AG04449 (cell line): ENCODE data around the gene TMEM140.
"Not testable (repeated sequence)": the region's sequence is repeated elsewhere in the genome, so short reads cannot be mapped to it uniquely, and the experiment has no call there.

Experiments used
- CTCF ChIA-PET: fragments of 350-600 bp; formaldehyde crosslinking; extraction: SDS; loops from one replicate; lab custom pipeline; 2021; ENCODE audit warnings: antibody characterized with exemption; lab: Yijun Ruan, JAX
- POLR2A ChIA-PET: fragments of 400-600, 350-600 bp; formaldehyde crosslinking; extraction: SDS; loops from one replicate; lab custom pipeline; 2020; ENCODE audit warnings: antibody characterized with exemption, inconsistent platforms; lab: Yijun Ruan, JAX
- DNase-seq: peaks from one replicate; pipeline ENCODE4 v3.0.0-alpha.2; 2010; ENCODE audit warnings: low read depth, low spot score
- H3K4me3 ChIP-seq: 2 replicates; pipeline ENCODE4 v1.5.1; 2011; ENCODE audit warnings: low read depth, mild to moderate bottlenecking, control low read depth, low read length
- CTCF ChIP-seq: IDR thresholded peaks from one replicate; pipeline ENCODE4 v1.5.1; 2011; ENCODE audit warnings: mild to moderate bottlenecking, moderate library complexity, low read length, control low read depth, inconsistent platforms; ENCODE audit not compliant: insufficient read depth; ENCODE audit errors: missing control alignments

The TMEM140 gene

GRCh38 chr7:135169964-135170273 is 22.0 kb downstream of the TMEM140 start:
- H3K4me3 ChIP-seq: peak overlapping the region; percentile 73
- POLR2A ChIA-PET: interaction anchor here (0.6 kb wide), 1 partner anchor 184 kb away, joined by 3 read pairs; the partner anchor contains the start of gene AGBL3
- CTCF ChIA-PET: interaction anchor here (1.2 to 3.3 kb wide), 8 partner anchors 10 to 737 kb away, joined by 3 to 29 read pairs (median 6); partner anchors contain the start of gene WDR91
- TF ChIP-seq CTCF: no peak
- no peak for DNase-seq

GRCh38 chr7:135170274-135170997 is 22.6 kb downstream of the TMEM140 start, which contains the start of gene CYREN:
CYREN (minus strand) TSS chr7:135170707; CDS start chr7:135168922, 1,785 bp downstream.
- CTCF ChIA-PET: interaction anchor here (1.1 to 3.3 kb wide), 19 partner anchors 8 to 738 kb away, joined by 3 to 29 read pairs (median 5); partner anchors contain the start of genes AGBL3 and WDR91
- peak; percentile 91 for TF ChIP-seq CTCF
- peak within 1 kb of the TSS; percentile 73 for H3K4me3 ChIP-seq
- peak; percentile 46 for DNase-seq
- POLR2A ChIA-PET: interaction anchor here (0.7 to 1.2 kb wide), 4 partner anchors 10 to 480 kb away, joined by 3 read pairs; partner anchors contain the start of gene AGBL3

- not testable (repeated sequence) for DNase-seq
- H3K4me3 ChIP-seq: peak overlapping the region; percentile 73
- CTCF ChIA-PET: interaction anchor here (1.1 to 3.3 kb wide), 15 partner anchors 9 to 542 kb away, joined by 3 to 29 read pairs (median 5); partner anchors contain the start of genes AGBL3 and WDR91
- POLR2A ChIA-PET: interaction anchor here (0.7 to 1.2 kb wide), 4 partner anchors 10 to 481 kb away, joined by 3 read pairs; partner anchors contain the start of gene AGBL3
These were observed 23.2 kb downstream of the TMEM140 start for GRCh38 chr7:135170998-135171481.

- POLR2A ChIA-PET: interaction anchor here (1.1 to 1.2 kb wide), 2 partner anchors 9 to 185 kb away, joined by 3 read pairs; partner anchors contain the start of gene AGBL3
- not testable (repeated sequence) for DNase-seq, H3K4me3 ChIP-seq
- CTCF ChIA-PET: interaction anchor here (1.1 to 3.3 kb wide), 14 partner anchors 9 to 542 kb away, joined by 3 to 29 read pairs (median 6); partner anchors contain the start of genes AGBL3 and WDR91
These were observed 23.9 kb downstream of the TMEM140 start for GRCh38 chr7:135171581-135172291.

GRCh38 chr7:135173916-135174315 is 26.0 kb downstream of the TMEM140 start:
- H3K4me3 ChIP-seq, DNase-seq, POLR2A ChIA-PET: not testable (repeated sequence)
- CTCF ChIA-PET: interaction anchor here (0.6 kb wide), 1 partner anchor 24 kb away, joined by 3 read pairs; no protein-coding TSS in a partner anchor

GRCh38 chr7:135174941-135175340 is 27.1 kb downstream of the TMEM140 start:
- no peak for TF ChIP-seq CTCF
- no peak overlapping the region for H3K4me3 ChIP-seq
- DNase-seq: no peak
- CTCF ChIA-PET: interaction anchor here (0.6 kb wide), 1 partner anchor 25 kb away, joined by 3 read pairs; no protein-coding TSS in a partner anchor
- POLR2A ChIA-PET: no interaction called here

GRCh38 chr7:135175931-135176330 is 28.1 kb downstream of the TMEM140 start:
- DNase-seq: no peak
- H3K4me3 ChIP-seq: no peak overlapping the region
- ChIA-PET POLR2A (no interaction called here), CTCF (no interaction called here)
- TF ChIP-seq CTCF: no peak
